Ovary (tissue), 3 donors: ENCODE measurements around the gene COL6A3.

Experiments used
- POLR2A ChIP-seq: fragments of 450-650 bp; IDR thresholded peaks from one replicate; pipeline ENCODE4 v1.6.1; 2017; ENCODE audit warnings: antibody characterized with exemption, mild to moderate bottlenecking, moderate library complexity
- TF ChIP-seq, protein P1 (sequence below), 3 donors: fragments of 450-650 bp in 2 of 3; fragments of 200-600 bp in 1 of 3; IDR thresholded peaks; one replicate each; pipeline versions ENCODE4 v1.5.1 to v1.8.0; 2016 to 2022; ENCODE audit warnings: antibody characterized with exemption in 3 of 3, mild to moderate bottlenecking in 1 of 3
- donor health status: DM: no; HTN: no; CAD: no.

DNA sequence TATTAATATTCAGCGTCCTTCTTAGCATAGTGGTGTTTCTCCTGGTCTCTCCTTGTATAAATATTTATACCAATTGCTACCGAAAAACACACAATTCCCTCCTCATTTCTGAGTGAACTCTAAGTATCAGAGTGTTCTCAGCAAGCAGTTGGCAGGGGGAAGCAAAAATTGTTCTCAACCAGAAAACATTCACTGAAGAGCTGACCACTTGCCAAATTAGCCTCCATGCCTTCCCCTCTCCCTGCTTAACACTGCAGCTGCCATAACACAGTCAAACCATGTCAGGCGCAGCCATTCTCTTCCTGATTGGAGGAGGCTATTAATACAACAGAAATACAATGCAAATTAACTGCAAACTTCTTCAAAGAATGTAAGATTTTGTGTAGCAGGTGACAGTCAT is 105.0 kb downstream of the COL6A3 start:
- TF ChIP-seq, protein P1, sequence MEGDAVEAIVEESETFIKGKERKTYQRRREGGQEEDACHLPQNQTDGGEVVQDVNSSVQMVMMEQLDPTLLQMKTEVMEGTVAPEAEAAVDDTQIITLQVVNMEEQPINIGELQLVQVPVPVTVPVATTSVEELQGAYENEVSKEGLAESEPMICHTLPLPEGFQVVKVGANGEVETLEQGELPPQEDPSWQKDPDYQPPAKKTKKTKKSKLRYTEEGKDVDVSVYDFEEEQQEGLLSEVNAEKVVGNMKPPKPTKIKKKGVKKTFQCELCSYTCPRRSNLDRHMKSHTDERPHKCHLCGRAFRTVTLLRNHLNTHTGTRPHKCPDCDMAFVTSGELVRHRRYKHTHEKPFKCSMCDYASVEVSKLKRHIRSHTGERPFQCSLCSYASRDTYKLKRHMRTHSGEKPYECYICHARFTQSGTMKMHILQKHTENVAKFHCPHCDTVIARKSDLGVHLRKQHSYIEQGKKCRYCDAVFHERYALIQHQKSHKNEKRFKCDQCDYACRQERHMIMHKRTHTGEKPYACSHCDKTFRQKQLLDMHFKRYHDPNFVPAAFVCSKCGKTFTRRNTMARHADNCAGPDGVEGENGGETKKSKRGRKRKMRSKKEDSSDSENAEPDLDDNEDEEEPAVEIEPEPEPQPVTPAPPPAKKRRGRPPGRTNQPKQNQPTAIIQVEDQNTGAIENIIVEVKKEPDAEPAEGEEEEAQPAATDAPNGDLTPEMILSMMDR (IDR thresholded peaks at IDR 0.05): no peak
- no peak for TF ChIP-seq POLR2A
